Fibroblast of skin of right quadriceps (primary cell): ENCODE measurements around the gene KCNE4.
A peak's percentile ranks its signal among the peaks of the same experiment; 100 is the strongest.

Source experiments
- DNase-seq: peaks from one replicate; pipeline ENCODE4 v3.0.0-alpha.2; 2013

Gene KCNE4

GRCh38 chr2:223058952-223059716, 7.1 kb downstream of the KCNE4 start:
- DNase-seq, result peak; percentile 75

GRCh38 chr2:223060201-223060825, 8.3 kb downstream of the KCNE4 start:
- no peak for DNase-seq

- peak; percentile 97 for DNase-seq
Observed at GRCh38 chr2:223062396-223062795, 10.4 kb downstream of the KCNE4 start.

GRCh38 chr2:223065107-223065506, 13.1 kb downstream of the KCNE4 start:
- no peak for DNase-seq

- DNase-seq, result no peak
Observed at GRCh38 chr2:223066721-223067120, 14.7 kb downstream of the KCNE4 start.

GRCh38 chr2:223068071-223068470, 16.1 kb downstream of the KCNE4 start:
- DNase-seq, result no peak

- DNase-seq, result no peak
Observed at GRCh38 chr2:223069465-223069864, 17.5 kb downstream of the KCNE4 start.

GRCh38 chr2:223069988-223070387, 18.0 kb downstream of the KCNE4 start:
- DNase-seq, result no peak

- DNase-seq, result no peak
Observed at GRCh38 chr2:223071139-223071538, 19.1 kb downstream of the KCNE4 start.

GRCh38 chr2:223072826-223073225, 20.8 kb downstream of the KCNE4 start:
- DNase-seq, result no peak

GRCh38 chr2:223075301-223076270, 23.6 kb downstream of the KCNE4 start:
- DNase-seq, result peak; percentile 79

GRCh38 chr2:223076573-223076972, 24.6 kb downstream of the KCNE4 start:
- DNase-seq, result peak; percentile 96

- no peak for DNase-seq
Observed at GRCh38 chr2:223078482-223078881, 26.5 kb downstream of the KCNE4 start.

- no peak for DNase-seq
Observed at GRCh38 chr2:223079378-223079777, 27.4 kb downstream of the KCNE4 start.

- DNase-seq, result no peak
Observed at GRCh38 chr2:223079925-223080324, 27.9 kb downstream of the KCNE4 start.

- peak; percentile 57 for DNase-seq
Observed at GRCh38 chr2:223080790-223081360, 28.9 kb downstream of the KCNE4 start.

- peak; percentile 31 for DNase-seq
Observed at GRCh38 chr2:223081789-223082188, 29.8 kb downstream of the KCNE4 start.

- DNase-seq, result peak; percentile 62
Observed at GRCh38 chr2:223082706-223083105, 30.7 kb downstream of the KCNE4 start.

- no peak for DNase-seq
Observed at GRCh38 chr2:223083402-223084070, 31.5 kb downstream of the KCNE4 start.

- peak; percentile 24 for DNase-seq
Observed at GRCh38 chr2:223084873-223085272, 32.9 kb downstream of the KCNE4 start.

- no peak for DNase-seq
Observed at GRCh38 chr2:223086370-223086981, 34.5 kb downstream of the KCNE4 start.

- DNase-seq, result no peak
Observed at GRCh38 chr2:223087466-223087865, 35.5 kb downstream of the KCNE4 start.
